ENCODE data around the gene MDFIC2. TPM values are rescaled to one million over a fixed set of nuclear protein-coding genes. Genes with fewer than 3 reads are reported as not detected.
"Not testable (repeated sequence)": the region's sequence is repeated elsewhere in the genome, so short reads cannot be mapped to it uniquely, and the experiment has no call there.

The MDFIC2 gene
- total RNA-seq, 1 donor, result not detected

DNA sequence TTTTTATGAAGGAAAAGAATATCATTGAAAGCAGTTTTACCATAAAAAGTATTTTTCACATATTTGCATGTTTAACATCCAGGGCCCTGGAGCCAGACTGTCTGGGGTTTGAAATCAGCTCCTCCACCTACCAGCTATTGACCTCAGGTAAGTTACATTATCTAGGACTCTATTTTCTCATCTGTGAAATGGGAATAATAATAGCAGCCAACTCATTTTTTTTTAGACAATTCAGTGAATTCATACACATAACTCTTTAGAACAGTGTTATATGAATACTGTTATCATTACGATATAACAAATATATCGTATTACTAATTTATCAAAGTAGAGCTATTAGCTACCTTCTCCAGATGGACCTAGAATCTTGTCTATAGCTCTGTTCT lies 21.3 kb downstream of the MDFIC2 start:
- TF ChIP-seq, protein P1, sequence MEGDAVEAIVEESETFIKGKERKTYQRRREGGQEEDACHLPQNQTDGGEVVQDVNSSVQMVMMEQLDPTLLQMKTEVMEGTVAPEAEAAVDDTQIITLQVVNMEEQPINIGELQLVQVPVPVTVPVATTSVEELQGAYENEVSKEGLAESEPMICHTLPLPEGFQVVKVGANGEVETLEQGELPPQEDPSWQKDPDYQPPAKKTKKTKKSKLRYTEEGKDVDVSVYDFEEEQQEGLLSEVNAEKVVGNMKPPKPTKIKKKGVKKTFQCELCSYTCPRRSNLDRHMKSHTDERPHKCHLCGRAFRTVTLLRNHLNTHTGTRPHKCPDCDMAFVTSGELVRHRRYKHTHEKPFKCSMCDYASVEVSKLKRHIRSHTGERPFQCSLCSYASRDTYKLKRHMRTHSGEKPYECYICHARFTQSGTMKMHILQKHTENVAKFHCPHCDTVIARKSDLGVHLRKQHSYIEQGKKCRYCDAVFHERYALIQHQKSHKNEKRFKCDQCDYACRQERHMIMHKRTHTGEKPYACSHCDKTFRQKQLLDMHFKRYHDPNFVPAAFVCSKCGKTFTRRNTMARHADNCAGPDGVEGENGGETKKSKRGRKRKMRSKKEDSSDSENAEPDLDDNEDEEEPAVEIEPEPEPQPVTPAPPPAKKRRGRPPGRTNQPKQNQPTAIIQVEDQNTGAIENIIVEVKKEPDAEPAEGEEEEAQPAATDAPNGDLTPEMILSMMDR (IDR thresholded peaks at IDR 0.05; ENCODE audit: insufficient read depth, low read length), result no peak
- no peak overlapping the region for H3K4me3 ChIP-seq (ENCODE audit: low read depth, low read length)
- DNase-seq (ENCODE audit: low read depth), result no peak

DNA sequence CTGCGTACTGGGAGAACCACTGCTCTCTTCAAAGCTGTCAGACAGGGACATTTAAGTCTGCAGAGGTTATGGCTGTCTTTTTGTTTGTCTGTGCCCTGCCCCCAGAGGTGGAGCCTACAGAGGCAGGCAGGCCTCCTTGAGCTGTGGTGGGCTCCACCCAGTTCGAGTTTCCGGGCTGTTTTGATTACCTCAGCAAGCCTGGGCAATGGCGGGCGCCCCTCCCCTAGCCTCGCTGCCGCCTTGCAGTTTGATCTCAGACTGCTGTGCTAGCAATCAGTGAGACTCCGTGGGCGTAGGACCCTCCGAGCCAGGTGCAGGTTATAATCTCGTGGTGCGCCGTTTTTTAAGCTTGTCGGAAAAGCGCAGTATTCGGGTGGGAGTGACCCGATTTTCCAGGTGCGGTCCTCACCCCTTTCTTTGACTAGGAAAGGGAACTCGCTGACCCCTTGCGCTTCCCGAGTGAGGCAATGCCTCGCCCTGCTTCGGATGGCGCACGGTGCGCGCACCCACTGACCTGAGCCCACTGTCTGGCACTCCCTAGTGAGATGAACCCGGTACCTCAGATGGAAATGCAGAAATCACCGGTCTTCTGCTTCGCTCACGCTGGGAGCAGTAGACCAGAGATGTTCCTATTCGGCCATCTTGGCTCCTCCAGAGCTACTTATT lies 21.9 kb downstream of the MDFIC2 start:
- not testable (repeated sequence) for DNase-seq (ENCODE audit: low read depth); H3K4me3 ChIP-seq (ENCODE audit: low read depth, low read length)

DNA sequence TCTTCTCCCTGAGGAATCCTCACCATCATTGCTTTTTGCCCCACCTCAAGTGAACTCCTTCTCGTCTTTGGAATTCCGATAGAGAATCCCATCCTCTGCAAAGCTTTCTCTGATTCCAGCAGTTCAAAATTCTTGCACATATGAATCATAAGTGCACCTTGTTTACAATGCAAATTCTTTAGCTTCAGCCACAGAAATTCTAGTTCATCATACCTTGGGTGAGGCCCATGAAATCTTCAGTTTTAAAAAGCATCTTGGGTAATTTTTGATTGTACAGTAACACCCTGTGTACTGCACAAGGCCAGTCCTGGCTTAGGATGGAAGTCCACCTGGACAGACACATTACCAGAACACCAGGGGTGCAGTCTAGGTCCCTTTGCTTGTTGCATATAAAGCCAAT lies 30.8 kb downstream of the MDFIC2 start:
- peak; percentile 2 for DNase-seq (ENCODE audit: low read depth)
- no peak overlapping the region for H3K4me3 ChIP-seq (ENCODE audit: low read depth, low read length)
- TF ChIP-seq, protein P1 (IDR thresholded peaks at IDR 0.05; ENCODE audit: insufficient read depth, low read length), result no peak

DNA sequence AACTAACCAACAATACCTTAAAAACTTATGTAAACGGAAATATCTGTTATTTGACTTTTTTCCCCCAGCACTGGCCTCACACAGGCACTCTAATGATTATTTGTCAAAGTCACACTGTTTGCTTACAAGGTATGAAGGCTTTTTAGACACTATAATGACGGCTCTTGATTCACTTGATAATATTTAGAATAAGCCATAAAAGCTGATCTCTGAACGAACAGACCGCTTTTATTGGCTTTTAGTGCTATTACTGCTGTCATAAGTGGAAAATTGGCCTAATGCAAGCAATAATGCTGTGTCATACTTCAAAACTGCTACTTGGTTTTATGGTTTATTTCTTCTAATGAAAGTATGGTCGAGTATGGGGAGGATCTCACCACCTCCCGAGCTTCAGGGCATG lies 35.1 kb downstream of the MDFIC2 start:
- DNase-seq (ENCODE audit: low read depth), result no peak
- TF ChIP-seq, protein P1 (IDR thresholded peaks at IDR 0.05; ENCODE audit: insufficient read depth, low read length), result no peak
- H3K4me3 ChIP-seq (ENCODE audit: low read depth, low read length), result no peak overlapping the region

DNA sequence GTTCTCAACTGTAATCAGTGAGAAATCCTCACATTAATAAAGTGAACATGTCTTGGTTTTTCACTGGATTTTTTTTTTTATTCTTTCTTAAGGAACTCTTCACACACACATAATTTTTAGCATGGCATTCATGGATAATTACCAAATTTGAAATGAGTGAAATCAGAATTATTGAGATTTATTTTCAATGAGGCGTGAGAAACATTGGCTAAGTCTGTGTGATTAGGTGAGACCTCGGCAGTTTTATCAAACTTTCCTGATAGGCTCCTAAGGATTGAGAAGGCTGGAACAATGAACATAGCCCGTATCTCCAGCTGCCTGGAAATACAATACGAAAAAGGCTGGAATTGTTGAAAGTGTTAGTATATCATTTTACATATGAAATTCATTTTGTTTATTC lies 35.5 kb downstream of the MDFIC2 start:
- H3K4me3 ChIP-seq (ENCODE audit: low read depth, low read length), result no peak overlapping the region
- DNase-seq (ENCODE audit: low read depth), result no peak
- TF ChIP-seq, protein P1 (IDR thresholded peaks at IDR 0.05; ENCODE audit: insufficient read depth, low read length), result no peak

DNA sequence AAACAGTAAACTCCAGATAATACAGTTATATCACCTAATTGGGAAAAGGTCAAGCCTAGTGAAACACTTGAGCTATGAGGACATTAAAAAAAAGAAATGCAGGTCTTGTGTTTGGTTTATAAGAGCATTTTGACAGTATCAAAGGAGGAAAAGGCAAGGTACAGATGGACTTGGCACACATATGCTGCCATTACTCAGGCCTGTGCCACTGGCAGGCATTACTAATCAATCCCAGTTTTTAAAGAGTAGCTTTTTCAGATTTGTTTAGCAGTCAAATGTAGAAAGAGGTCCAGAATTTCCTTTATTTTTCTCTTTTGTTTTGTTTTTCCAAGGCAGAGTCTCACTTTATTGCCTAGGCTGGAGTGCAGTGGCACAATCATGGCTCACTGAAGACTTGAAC lies 38.9 kb downstream of the MDFIC2 start:
- DNase-seq (ENCODE audit: low read depth), result peak; percentile 56
- TF ChIP-seq, protein P1 (IDR thresholded peaks at IDR 0.05; ENCODE audit: insufficient read depth, low read length), result no peak
- H3K4me3 ChIP-seq (ENCODE audit: low read depth, low read length), result no peak overlapping the region

DNA sequence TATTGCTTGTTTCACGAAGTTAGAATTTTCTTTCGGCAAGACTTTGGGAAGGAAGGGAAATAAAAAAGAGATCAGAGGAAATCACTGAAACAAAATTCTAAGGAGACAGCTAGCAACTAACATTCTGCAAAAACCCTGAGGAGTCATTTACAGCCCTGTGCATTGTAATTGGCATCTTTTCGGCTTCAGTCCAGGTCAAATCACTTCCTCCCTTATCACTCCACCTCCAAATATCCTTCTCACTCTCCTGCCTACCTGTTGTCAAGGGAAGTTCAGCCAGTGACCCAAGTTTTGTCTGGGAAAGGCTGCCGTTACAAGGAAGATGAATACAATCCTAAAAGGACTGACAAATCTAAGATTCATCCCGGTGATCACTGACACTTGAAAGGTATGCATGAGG lies 39.6 kb downstream of the MDFIC2 start:
- no peak for DNase-seq (ENCODE audit: low read depth)
- TF ChIP-seq, protein P1 (IDR thresholded peaks at IDR 0.05; ENCODE audit: insufficient read depth, low read length), result no peak
- no peak overlapping the region for H3K4me3 ChIP-seq (ENCODE audit: low read depth, low read length)
